Activated T-cell treated with anti-CD3 and anti-CD28 coated beads, Interleukin-2, amount 50 U/mL, for 1 hour (primary cell): ENCODE measurements around the gene ABCA5.
"Not testable (repeated sequence)": the region's sequence is repeated elsewhere in the genome, so short reads cannot be mapped to it uniquely, and the experiment has no call there.

Experiments used
- DNase-seq: peaks from one replicate; pipeline ENCODE4 v3.0.0-alpha.2; 2020

ABCA5 gene

GRCh38 chr17:69326377-69327059 is 415 bp downstream of the ABCA5 start:
- no peak for DNase-seq

GRCh38 chr17:69325518-69326376 is 1.2 kb downstream of the ABCA5 start:
- no peak for DNase-seq

GRCh38 chr17:69323806-69324205 is 3.1 kb downstream of the ABCA5 start:
- no peak for DNase-seq

- no peak for DNase-seq
Measured at GRCh38 chr17:69320908-69321238, 6.1 kb downstream of the ABCA5 start.

GRCh38 chr17:69320210-69320907 is 6.6 kb downstream of the ABCA5 start:
- no peak for DNase-seq

- no peak for DNase-seq
Measured at GRCh38 chr17:69317625-69318024, 9.3 kb downstream of the ABCA5 start.

- no peak for DNase-seq
Measured at GRCh38 chr17:69314246-69315065, 12.5 kb downstream of the ABCA5 start.

- no peak for DNase-seq
Measured at GRCh38 chr17:69305177-69305576, 21.8 kb downstream of the ABCA5 start.

GRCh38 chr17:69302682-69303081 is 24.3 kb downstream of the ABCA5 start:
- DNase-seq, result no peak

GRCh38 chr17:69300222-69300621 is 26.7 kb downstream of the ABCA5 start:
- DNase-seq, result no peak

GRCh38 chr17:69298120-69298722 is 28.7 kb downstream of the ABCA5 start:
- not testable (repeated sequence) for DNase-seq

- no peak for DNase-seq
Measured at GRCh38 chr17:69287168-69287567, 39.8 kb downstream of the ABCA5 start.

GRCh38 chr17:69286257-69286656 is 40.7 kb downstream of the ABCA5 start:
- DNase-seq, result no peak

GRCh38 chr17:69284646-69285045 is 42.3 kb downstream of the ABCA5 start:
- DNase-seq, result no peak

GRCh38 chr17:69282002-69282401 is 44.9 kb downstream of the ABCA5 start:
- DNase-seq, result no peak

- DNase-seq, result not testable (repeated sequence)
Measured at GRCh38 chr17:69276279-69276678, 50.7 kb downstream of the ABCA5 start.

GRCh38 chr17:69275751-69276150 is 51.2 kb downstream of the ABCA5 start:
- no peak for DNase-seq

- DNase-seq, result no peak
Measured at GRCh38 chr17:69271023-69271422, 55.9 kb downstream of the ABCA5 start.

GRCh38 chr17:69269131-69269998 is 57.6 kb downstream of the ABCA5 start:
- DNase-seq, result no peak

GRCh38 chr17:69268543-69269014 is 58.4 kb downstream of the ABCA5 start:
- DNase-seq, result no peak

GRCh38 chr17:69267219-69267618 is 59.7 kb downstream of the ABCA5 start:
- DNase-seq, result no peak
